ENCODE measurements around the gene ATP5F1B. TPM values are rescaled to one million over a fixed set of nuclear protein-coding genes. Genes with fewer than 3 reads are reported as not detected.

Gene ATP5F1B
- polyA plus RNA-seq, 1 of the 3 experiments (the other 2 are of a cell fraction) = 762 TPM

- WGBS (ENCODE audit: low lambda C conversion rate) = 1% methylated on average over 29 of the region's 62 CpGs
- H3K4me3 ChIP-seq (ENCODE audit: low read depth in 2 of 2, low read length in 1 of 2) = peak overlapping the region; percentile 80 to 100
- H4K20me1 ChIP-seq (ENCODE audit: insufficient read depth) = peaks cover 49% of the 10 kb centered on the region
- peak overlapping the region; percentile 59; the same call in 1 of the 2 replicates for H2AFZ ChIP-seq (ENCODE audit: low read depth)
- no peaks in the 10 kb centered on the region for H3K9me2 ChIP-seq
- POLR2A ChIA-PET = interaction anchor here (0.6 to 2.8 kb wide), 4 partner anchors 26 to 557 kb away, joined by 3 to 12 read pairs (median 4); partner anchors contain the start of gene NACA
- H3K4me1 ChIP-seq (ENCODE audit: control insufficient read depth in 1 of 2, insufficient read depth in 2 of 2, low read depth in 1 of 2, low read length in 1 of 2) = peaks cover 10 to 20% of the 10 kb centered on the region in 2 experiments; a peak in 3 of 4 replicates
- no peaks in the 10 kb centered on the region for H3K9me3 ChIP-seq
- peak overlapping the region; percentile 100 for H3K9ac ChIP-seq
- TF ChIP-seq MXI1 (IDR thresholded peaks at IDR 0.05; ENCODE audit: low read depth, low read length) (peak; percentile 19), CHD2 (IDR thresholded peaks at IDR 0.05; ENCODE audit: low read length, partially characterized antibody) (no peak), POLR2AphosphoS5 (IDR thresholded peaks at IDR 0.05; ENCODE audit: low read depth, low read length) (no peak), FOSL2 (IDR thresholded peaks at IDR 0.05; ENCODE audit: borderline replicate concordance, low read depth) (no peak), PBX3 (IDR thresholded peaks at IDR 0.05) (no peak), EZH2phosphoT487 (IDR thresholded peaks at IDR 0.05; ENCODE audit: borderline replicate concordance, low read depth) (no peak), RCOR1 (IDR thresholded peaks at IDR 0.05; ENCODE audit: low read length) (no peak), ZBTB33 (IDR thresholded peaks at IDR 0.05; ENCODE audit: borderline replicate concordance, low read depth) (no peak), FOXM1 (IDR thresholded peaks at IDR 0.05; ENCODE audit: low read depth) (no peak), SIN3A (IDR thresholded peaks at IDR 0.05; ENCODE audit: borderline replicate concordance, low read depth, low read length) (peak; percentile 33; the same call in 1 of the 2 replicates), TCF12 (IDR thresholded peaks at IDR 0.05) (no peak), TEAD4 (IDR thresholded peaks at IDR 0.05; ENCODE audit: borderline replicate concordance, insufficient read depth) (no peak), RXRA (IDR thresholded peaks at IDR 0.05; ENCODE audit: borderline replicate concordance, low read depth) (no peak), YY1 (IDR thresholded peaks at IDR 0.05; ENCODE audit: low read depth) (no peak), GABPA (IDR thresholded peaks at IDR 0.05; ENCODE audit: low read depth) (no peak), USF1 (IDR thresholded peaks at IDR 0.05; ENCODE audit: borderline replicate concordance, low read depth) (no peak), FOXJ3 (CRISPR knock-in tag; IDR thresholded peaks at IDR 0.05) (no peak), JUND (IDR thresholded peaks at IDR 0.05) (no peak), MAX (IDR thresholded peaks at IDR 0.05; ENCODE audit: low read depth) (peak; percentile 46; the same call in 1 of the 2 replicates), EP300 (IDR thresholded peaks at IDR 0.05; ENCODE audit: borderline replicate concordance in 1 of 2, low read depth in 1 of 2, low read length in 1 of 2) (no peak), IRF3 (IDR thresholded peaks at IDR 0.05; ENCODE audit: low read depth, low read length) (no peak)
- peaks cover 0 to 15% of the 10 kb centered on the region in 2 experiments for H3K36me3 ChIP-seq (replicated peaks in 1 of 2; ENCODE audit: control insufficient read depth in 1 of 2, insufficient read depth in 2 of 2, low read length in 1 of 2)
- no peaks in the 10 kb centered on the region for H3K27me3 ChIP-seq (ENCODE audit: insufficient read depth)
- H3K4me2 ChIP-seq = peak overlapping the region; percentile 100
- DNase-seq = no peak
- H3K79me2 ChIP-seq (ENCODE audit: insufficient read depth) = peaks cover 61% of the 10 kb centered on the region
- H3F3A ChIP-seq (replicated peaks; ENCODE audit: insufficient read depth) = peaks cover 39% of the 10 kb centered on the region
- H3K27ac ChIP-seq (ENCODE audit: low read depth in 2 of 2, low read length in 1 of 2) = peak overlapping the region; percentile 95 to 98
- CTCF ChIA-PET = interaction anchor here (1.1 kb wide), 1 partner anchor 51 kb away, joined by 3 read pairs; no protein-coding TSS in a partner anchor
These were observed 41.7 kb upstream of the ATP5F1B start for GRCh38 chr12:56687223-56688128.
